ENCODE results near the gene ZYX.
A peak's percentile ranks its signal among the peaks of the same experiment; 100 is the strongest.

The ZYX gene

DNA sequence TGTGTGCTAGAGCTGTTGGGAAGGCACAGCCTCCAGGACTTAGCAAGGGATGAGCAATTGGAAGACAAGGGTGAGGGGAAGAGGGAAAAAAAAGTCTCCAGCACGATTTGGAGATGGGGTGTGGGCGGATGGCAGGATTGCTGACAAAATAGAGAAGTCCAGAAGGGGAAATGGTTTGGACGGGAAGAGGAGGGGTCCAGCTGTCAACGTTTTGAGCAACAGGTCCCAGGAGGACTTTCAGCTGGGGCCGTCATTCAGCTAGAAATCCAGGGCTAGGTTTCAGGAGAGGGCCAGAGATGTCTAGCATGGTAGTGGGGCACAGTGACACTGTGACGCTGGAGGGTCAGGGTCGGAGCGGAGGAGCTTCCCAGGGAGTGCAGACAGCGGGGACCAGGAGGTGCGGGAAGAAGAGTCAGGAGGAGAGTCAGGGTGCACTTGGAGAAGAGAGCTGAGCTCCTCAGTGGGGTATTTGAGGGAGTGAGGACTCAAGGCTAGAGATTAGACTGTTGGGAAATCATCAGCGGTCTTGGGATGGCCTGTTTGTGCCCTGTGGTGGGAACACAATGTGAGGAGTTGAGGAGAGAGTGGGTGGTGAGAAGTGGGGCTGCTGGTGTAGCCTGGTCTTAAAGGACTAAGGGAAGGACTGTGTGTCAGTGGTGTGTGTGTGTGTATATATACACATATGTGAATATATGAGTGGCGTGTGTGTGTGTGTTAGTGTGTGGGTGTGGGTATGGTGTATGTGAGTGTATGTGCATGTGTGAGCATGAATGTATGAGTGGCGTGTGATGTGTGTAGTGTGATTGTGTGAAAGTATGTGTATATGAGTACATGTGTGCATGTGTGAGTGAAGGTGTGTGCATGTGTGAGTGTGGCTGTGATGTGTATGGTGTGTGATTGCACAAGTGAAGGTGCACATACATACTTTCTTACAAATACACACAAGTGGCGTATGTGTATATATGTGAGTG, 3.8 kb downstream of the ZYX start:
- peak overlapping the region; percentile 95 for H3K4me3 ChIP-seq (ENCODE audit: low read depth, low read length)
- in situ Hi-C loops (cut with HindIII; ENCODE audit: low sequenced_read_pairs), result no loop called here
- TF ChIP-seq, protein P1, sequence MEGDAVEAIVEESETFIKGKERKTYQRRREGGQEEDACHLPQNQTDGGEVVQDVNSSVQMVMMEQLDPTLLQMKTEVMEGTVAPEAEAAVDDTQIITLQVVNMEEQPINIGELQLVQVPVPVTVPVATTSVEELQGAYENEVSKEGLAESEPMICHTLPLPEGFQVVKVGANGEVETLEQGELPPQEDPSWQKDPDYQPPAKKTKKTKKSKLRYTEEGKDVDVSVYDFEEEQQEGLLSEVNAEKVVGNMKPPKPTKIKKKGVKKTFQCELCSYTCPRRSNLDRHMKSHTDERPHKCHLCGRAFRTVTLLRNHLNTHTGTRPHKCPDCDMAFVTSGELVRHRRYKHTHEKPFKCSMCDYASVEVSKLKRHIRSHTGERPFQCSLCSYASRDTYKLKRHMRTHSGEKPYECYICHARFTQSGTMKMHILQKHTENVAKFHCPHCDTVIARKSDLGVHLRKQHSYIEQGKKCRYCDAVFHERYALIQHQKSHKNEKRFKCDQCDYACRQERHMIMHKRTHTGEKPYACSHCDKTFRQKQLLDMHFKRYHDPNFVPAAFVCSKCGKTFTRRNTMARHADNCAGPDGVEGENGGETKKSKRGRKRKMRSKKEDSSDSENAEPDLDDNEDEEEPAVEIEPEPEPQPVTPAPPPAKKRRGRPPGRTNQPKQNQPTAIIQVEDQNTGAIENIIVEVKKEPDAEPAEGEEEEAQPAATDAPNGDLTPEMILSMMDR (IDR thresholded peaks at IDR 0.05; ENCODE audit: low read depth, low read length), result no peak
- DNase-seq (ENCODE audit: low read depth, low spot score), result no peak

DNA sequence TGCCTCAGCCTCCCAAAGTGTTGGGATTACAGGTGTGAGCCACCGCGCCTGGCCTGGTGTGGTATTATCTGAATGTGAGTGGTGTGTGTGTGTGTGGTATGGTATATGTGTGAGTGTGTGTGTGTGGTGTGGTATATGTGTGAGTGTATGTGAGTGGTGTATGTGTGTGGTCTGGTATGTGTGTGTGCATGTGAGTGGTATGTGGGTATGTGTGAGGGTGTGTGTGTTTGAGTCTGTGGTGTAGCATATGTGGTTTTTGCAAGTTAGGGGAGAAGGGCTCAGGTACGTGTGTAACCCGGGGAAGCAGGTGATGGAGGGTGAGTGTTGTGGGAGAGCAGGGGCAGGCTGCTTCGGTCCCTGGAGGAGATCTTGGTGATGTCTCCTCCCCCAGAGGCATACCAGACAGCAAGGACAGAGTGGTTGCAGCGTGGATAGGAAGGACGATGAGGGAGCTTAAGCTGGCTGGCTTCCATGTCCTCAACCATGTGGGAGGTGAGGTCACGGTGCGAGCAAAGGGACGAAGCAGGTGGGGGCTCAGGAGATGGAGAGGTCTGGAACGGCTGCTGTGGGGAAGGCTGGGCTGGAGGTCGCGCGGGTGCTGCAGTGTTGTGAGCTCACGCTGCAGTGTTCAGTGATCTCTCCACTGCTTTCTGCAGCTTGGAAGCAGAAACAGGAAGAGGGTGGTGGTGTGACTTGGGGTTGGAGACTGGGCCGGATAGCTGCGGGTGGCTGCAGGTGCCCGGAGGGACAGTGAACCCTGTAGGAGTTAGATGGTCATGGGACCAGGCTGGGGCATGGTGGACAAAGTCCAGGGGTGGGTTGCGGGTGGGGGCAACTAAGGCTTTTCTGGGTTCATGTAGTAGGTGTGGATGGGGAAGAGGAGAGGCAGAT, 5.0 kb downstream of the ZYX start:
- DNase-seq (ENCODE audit: low read depth, low spot score), result no peak

DNA sequence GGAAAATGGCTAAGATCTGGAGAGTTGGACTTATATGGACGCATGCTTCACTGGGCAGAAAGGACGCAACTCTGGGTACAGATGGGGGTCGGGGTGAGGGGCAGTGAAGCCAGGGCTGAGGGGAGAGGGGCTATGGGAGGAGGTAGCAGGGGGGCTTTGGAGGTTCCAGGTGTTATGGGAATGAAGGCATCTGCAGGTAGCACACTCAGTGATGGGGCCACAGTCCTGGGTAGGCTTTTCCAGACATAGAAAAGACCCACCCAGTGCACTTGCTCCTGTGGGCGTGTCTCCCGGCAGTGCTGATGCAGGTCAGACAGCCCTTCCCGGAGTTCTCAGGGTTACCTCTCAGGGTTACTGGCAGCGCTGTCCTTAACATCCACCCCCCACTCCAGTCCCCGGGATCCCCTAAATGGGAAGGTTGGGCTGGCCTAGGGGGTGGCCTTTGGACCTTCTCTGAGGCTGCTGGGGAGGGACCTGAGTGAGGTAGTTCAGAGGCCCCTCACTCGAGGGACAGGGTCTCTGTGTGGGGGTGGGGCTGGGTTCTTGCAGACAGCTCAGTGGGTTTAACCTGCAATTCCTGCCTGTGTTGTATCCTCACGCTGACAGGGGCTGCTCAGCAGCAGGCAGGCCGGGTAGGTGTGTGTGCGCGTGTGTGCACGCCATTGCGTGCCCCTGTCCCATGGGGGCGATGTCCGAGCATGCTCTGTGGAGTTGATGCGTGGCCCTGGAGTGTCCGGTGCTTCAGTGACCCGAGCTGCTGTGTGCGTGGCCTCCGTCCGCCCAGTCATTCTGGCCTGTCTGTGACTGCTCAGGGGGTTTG, 6.2 kb downstream of the ZYX start:
- in situ Hi-C loops (cut with HindIII; ENCODE audit: low sequenced_read_pairs), result no loop called here
- TF ChIP-seq, protein P1 (IDR thresholded peaks at IDR 0.05; ENCODE audit: low read depth, low read length), result peak; percentile 24
- H3K4me3 ChIP-seq (ENCODE audit: low read depth, low read length), result no peak overlapping the region
- no peak for DNase-seq (ENCODE audit: low read depth, low spot score)

More for the DNA sequence above, 5.0 kb downstream of the ZYX start:
- TF ChIP-seq, protein P1 (IDR thresholded peaks at IDR 0.05; ENCODE audit: low read depth, low read length), result no peak
- H3K4me3 ChIP-seq (ENCODE audit: low read depth, low read length), result no peak overlapping the region
- in situ Hi-C loops (cut with HindIII; ENCODE audit: low sequenced_read_pairs), result no loop called here

DNA sequence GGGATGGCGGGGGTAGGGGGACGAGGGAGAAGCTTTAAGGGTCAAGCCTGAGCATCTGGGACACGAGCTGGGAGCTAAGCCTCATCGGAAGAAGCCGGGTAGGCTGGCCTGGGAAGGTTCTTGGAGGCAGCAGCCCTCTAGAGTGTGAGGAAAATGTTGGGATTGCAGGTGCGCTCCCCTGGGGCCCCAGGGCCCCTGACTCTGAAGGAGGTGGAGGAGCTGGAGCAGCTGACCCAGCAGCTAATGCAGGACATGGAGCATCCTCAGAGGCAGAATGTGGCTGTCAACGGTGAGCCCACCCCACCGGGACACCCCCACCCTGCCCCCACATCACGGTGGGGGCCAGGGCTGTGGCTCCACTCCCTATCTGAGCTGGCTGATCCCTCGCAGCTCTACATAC, 6.9 kb downstream of the ZYX start:
- H3K4me3 ChIP-seq (ENCODE audit: low read depth, low read length), result no peak overlapping the region
- in situ Hi-C loops (cut with HindIII; ENCODE audit: low sequenced_read_pairs), result no loop called here
- TF ChIP-seq, protein P1 (IDR thresholded peaks at IDR 0.05; ENCODE audit: low read depth, low read length), result no peak
- DNase-seq (ENCODE audit: low read depth, low spot score), result no peak

DNA sequence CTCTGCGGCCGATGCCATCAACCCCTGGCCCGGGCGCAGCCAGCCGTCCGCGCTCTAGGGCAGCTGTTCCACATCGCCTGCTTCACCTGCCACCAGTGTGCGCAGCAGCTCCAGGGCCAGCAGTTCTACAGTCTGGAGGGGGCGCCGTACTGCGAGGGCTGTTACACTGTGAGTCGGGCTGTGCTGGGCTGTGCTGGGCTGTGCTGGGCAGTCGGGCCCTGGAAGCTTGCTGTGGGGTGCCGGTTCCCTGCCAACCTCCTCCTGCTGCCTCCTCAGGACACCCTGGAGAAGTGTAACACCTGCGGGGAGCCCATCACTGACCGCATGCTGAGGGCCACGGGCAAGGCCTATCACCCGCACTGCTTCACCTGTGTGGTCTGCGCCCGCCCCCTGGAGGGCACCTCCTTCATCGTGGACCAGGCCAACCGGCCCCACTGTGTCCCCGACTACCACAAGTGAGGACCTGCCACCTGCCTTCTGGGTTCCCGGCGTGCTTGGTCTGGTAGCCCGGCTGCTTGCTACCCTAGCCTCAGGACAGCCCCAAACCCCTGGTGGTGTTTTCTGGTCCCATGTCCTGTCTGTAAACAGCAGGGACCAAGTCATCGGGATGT, 7.5 kb downstream of the ZYX start:
- H3K4me3 ChIP-seq (ENCODE audit: low read depth, low read length), result no peak overlapping the region
- TF ChIP-seq, protein P1 (IDR thresholded peaks at IDR 0.05; ENCODE audit: low read depth, low read length), result no peak
- in situ Hi-C loops (cut with HindIII; ENCODE audit: low sequenced_read_pairs), result no loop called here
- no peak for DNase-seq (ENCODE audit: low read depth, low spot score)

Measured in astrocyte of the spinal cord (primary cell).